Natural killer cell (primary cell): ENCODE results near the gene YPEL1. TPM values are rescaled to one million over a fixed set of nuclear protein-coding genes. Genes with fewer than 3 reads are reported as not detected.

Experiments used
- ATAC-seq, 3 donors: fragments of 150-1000 bp in 2 of 3; fragments of 200-7000 bp in 1 of 3; cut with Tn5 transposase; 1 replicate in 1 of 3; 2 replicates in 2 of 3; pipeline ENCODE4 v1.10.0; 2021; ENCODE audit warnings: mild to moderate bottlenecking in 2 of 3, moderate library complexity in 2 of 3
- DNase-seq, 2 donors: peaks; one replicate each; pipeline versions ENCODE4 v3.0.0 to v3.0.0-alpha.2; 2013 to 2021; ENCODE audit warnings: mixed read lengths in 1 of 2
- H3K27ac ChIP-seq: one replicate; pipeline ENCODE4 v1.5.1; 2013; ENCODE audit warnings: mild to moderate bottlenecking, low read length
- H3K27me3 ChIP-seq: one replicate; pipeline ENCODE4 v1.6.1; 2013; ENCODE audit warnings: low read length; ENCODE audit not compliant: control insufficient read depth, insufficient read depth
- H3K36me3 ChIP-seq: one replicate; pipeline ENCODE4 v1.6.1; 2013; ENCODE audit warnings: low read length; ENCODE audit not compliant: control insufficient read depth, insufficient read depth
- H3K4me1 ChIP-seq: one replicate; pipeline ENCODE4 v1.6.1; 2013; ENCODE audit warnings: low read length; ENCODE audit not compliant: control insufficient read depth, insufficient read depth
- H3K4me3 ChIP-seq: one replicate; pipeline ENCODE4 v1.5.1; 2013; ENCODE audit warnings: low read length
- H3K9me3 ChIP-seq: one replicate; pipeline ENCODE4 v1.6.1; 2013; ENCODE audit warnings: low read length; ENCODE audit not compliant: control insufficient read depth, insufficient read depth
- H3K27ac Mint-ChIP-seq, 2 donors: one replicate each; pipeline ENCODE4 v1.8.0; 2022; ENCODE audit warnings: mild to moderate bottlenecking in 2 of 2, mixed read lengths in 2 of 2, moderate library complexity in 1 of 2
- H3K27me3 Mint-ChIP-seq, 2 donors: one replicate each; pipeline ENCODE4 v1.8.0; 2022; ENCODE audit warnings: low read depth in 2 of 2, mixed read lengths in 2 of 2
- H3K36me3 Mint-ChIP-seq: one replicate; pipeline ENCODE4 v1.8.0; 2022; ENCODE audit warnings: mixed read lengths
- H3K4me1 Mint-ChIP-seq, 2 donors: one replicate each; pipeline ENCODE4 v1.8.0; 2022; ENCODE audit warnings: mixed read lengths in 2 of 2
- H3K4me3 Mint-ChIP-seq: one replicate; pipeline ENCODE4 v1.8.0; 2022; ENCODE audit warnings: mild to moderate bottlenecking, moderate library complexity, mixed read lengths
- H3K9me3 Mint-ChIP-seq, 2 donors: one replicate each; pipeline ENCODE4 v1.8.0; 2022; ENCODE audit warnings: mixed read lengths in 2 of 2
- WGBS: methylation state at CpG from one replicate; pipeline ENCODE4 v1.1.7; 2013; ENCODE audit warnings: missing lambda C conversion rate; ENCODE audit not compliant: insufficient coverage; 5-methylcytosine and 5-hydroxymethylcytosine counted together
- intact Hi-C: fragments of 100-400 bp; cut with micrococcal nuclease; formaldehyde crosslinking; loops from one replicate; pipeline ENCODE4 v1.14.2; 2022
- total RNA-seq, 4 donors: library from RNA; stranded (reverse); fragments of 120-200 nt in 1 of 4; gene quantifications; one replicate each; pipeline versions ENCODE4 v1.2.3 to v1.2.4, GENCODE V29; 2013 to 2022
- TF ChIP-seq, protein P1 (sequence below): fragments of 200-600 bp; IDR thresholded peaks from one replicate; pipeline ENCODE4 v1.8.0; 2022; ENCODE audit warnings: antibody characterized with exemption

The YPEL1 gene
- total RNA-seq, 3 donors from 2014 or later (not counting 1 experiment from before 2014, with no cell fraction given): 59.9 to 86.3 (median 68.8) TPM

DNA sequence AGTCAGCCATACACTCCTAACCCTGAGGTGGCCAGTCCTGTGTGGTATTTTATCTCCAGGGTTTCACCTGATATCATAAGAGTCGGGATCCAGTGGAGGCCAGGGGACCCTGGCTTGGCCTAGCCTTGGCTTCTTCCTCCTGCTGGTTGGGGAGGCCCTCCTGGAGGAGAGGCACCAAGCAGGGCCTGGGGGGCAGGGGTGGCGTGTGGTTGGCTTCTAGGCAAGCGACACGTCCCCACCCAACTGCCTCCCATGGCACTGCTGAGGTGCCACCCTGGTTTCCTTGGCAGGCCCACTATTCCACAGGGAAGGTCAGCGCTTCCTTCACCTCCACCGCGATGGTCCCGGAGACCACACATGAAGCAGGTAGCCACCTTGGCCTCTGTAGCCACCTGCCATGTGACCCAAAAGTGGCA is 49.4 kb downstream of the YPEL1 start:
- no peaks in the 10 kb centered on the region for H3K27me3 Mint-ChIP-seq
- H3K4me3 Mint-ChIP-seq: no peak overlapping the region
- TF ChIP-seq, protein P1, sequence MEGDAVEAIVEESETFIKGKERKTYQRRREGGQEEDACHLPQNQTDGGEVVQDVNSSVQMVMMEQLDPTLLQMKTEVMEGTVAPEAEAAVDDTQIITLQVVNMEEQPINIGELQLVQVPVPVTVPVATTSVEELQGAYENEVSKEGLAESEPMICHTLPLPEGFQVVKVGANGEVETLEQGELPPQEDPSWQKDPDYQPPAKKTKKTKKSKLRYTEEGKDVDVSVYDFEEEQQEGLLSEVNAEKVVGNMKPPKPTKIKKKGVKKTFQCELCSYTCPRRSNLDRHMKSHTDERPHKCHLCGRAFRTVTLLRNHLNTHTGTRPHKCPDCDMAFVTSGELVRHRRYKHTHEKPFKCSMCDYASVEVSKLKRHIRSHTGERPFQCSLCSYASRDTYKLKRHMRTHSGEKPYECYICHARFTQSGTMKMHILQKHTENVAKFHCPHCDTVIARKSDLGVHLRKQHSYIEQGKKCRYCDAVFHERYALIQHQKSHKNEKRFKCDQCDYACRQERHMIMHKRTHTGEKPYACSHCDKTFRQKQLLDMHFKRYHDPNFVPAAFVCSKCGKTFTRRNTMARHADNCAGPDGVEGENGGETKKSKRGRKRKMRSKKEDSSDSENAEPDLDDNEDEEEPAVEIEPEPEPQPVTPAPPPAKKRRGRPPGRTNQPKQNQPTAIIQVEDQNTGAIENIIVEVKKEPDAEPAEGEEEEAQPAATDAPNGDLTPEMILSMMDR: no peak
- DNase-seq: no peak
- H3K4me3 ChIP-seq: no peak overlapping the region
- H3K27ac ChIP-seq: no peak overlapping the region
- H3K9me3 Mint-ChIP-seq: no peaks in the 10 kb centered on the region
- peaks cover 50% of the 10 kb centered on the region for H3K36me3 ChIP-seq
- ATAC-seq: no peak
- intact Hi-C loops: no loop called here
- H3K36me3 Mint-ChIP-seq: no peaks in the 10 kb centered on the region
- H3K4me1 ChIP-seq: peaks cover 53% of the 10 kb centered on the region
- no peaks in the 10 kb centered on the region for H3K27me3 ChIP-seq
- H3K9me3 ChIP-seq: no peaks in the 10 kb centered on the region
- peaks cover 20 to 42% of the 10 kb centered on the region in 2 donors for H3K4me1 Mint-ChIP-seq
- H3K27ac Mint-ChIP-seq: no peak overlapping the region
- WGBS: 96% methylated on average over 8 of the region's 8 CpGs

DNA sequence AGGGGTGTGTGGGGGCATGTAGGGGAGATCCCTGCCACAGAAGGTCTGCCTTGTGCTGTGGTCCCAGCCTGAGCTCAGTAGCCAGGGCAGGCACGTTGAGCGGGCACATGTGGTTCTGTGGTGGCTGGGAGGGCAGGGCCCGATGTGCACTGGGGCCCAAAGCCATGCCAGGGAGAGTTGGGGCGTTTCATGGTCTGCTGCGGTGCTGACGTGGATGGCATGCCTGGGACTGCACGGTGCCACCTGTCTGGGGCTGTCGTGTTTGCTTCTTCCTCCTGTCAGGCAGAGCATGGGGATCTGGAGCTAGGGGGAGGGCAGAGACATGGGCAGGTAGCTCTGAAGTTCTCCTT is 50.5 kb downstream of the YPEL1 start:
- Mint-ChIP-seq H3K9me3 (no peaks in the 10 kb centered on the region), H3K4me1 (peaks cover 22 to 46% of the 10 kb centered on the region in 2 donors), H3K27ac (peak overlapping the region in 1 of 2 donors; percentile 20), H3K27me3 (no peaks in the 10 kb centered on the region), H3K36me3 (no peaks in the 10 kb centered on the region), H3K4me3 (no peak overlapping the region)
- no peaks in the 10 kb centered on the region for H3K27me3 ChIP-seq
- no peak overlapping the region for H3K27ac ChIP-seq
- H3K9me3 ChIP-seq: no peaks in the 10 kb centered on the region
- H3K4me1 ChIP-seq: peaks cover 53% of the 10 kb centered on the region
- TF ChIP-seq, protein P1: no peak
- ATAC-seq (no peak), DNase-seq (no peak)
- 97% methylated on average over 7 of the region's 8 CpGs for WGBS
- intact Hi-C loops: no loop called here
- peaks cover 51% of the 10 kb centered on the region for H3K36me3 ChIP-seq
- no peak overlapping the region for H3K4me3 ChIP-seq

DNA sequence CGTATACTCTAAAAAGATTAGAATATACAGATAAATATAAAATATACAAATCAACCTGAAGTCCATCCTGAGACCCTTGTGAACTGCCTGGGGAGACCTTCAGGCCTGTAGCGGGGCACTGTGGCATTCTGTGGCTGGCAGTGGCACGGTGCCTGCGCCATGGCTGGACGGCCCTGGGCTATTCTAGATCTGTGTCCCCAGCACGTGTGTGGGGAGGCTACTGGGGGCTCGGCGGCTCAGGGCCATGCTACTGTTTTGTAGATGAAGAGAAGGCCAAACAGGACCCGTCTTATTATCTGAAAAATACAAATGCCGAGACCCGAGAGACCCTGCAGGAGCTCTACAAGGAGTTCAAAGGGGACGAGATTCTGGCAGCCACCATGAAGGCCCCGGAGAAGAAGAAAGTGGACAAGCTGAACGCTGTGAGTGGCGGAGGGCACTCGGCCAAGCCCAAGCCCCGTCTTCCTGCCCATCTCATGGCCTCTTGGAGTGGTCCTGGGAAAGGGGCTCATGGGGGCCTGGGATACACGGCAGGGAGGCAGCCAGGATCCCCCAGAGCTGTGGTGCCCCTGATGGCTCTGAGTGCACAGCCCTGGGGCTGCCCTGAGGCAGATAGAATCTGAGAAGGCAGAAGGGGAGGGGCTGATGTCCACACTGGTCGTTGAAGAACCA is 51.0 kb downstream of the YPEL1 start:
- peaks cover 19 to 43% of the 10 kb centered on the region in 2 donors for H3K4me1 Mint-ChIP-seq
- no peaks in the 10 kb centered on the region for H3K27me3 Mint-ChIP-seq
- no peaks in the 10 kb centered on the region for H3K36me3 Mint-ChIP-seq
- 96% methylated on average over 18 of the region's 19 CpGs for WGBS
- TF ChIP-seq, protein P1: no peak
- Histone ChIP-seq H3K4me3 (no peak overlapping the region), H3K9me3 (no peaks in the 10 kb centered on the region), H3K27me3 (no peaks in the 10 kb centered on the region), H3K4me1 (peaks cover 53% of the 10 kb centered on the region), H3K27ac (no peak overlapping the region), H3K36me3 (peaks cover 51% of the 10 kb centered on the region)
- H3K4me3 Mint-ChIP-seq: no peak overlapping the region
- no peaks in the 10 kb centered on the region for H3K9me3 Mint-ChIP-seq
- DNase-seq: no peak
- peak overlapping the region in 1 of 2 donors; percentile 20 for H3K27ac Mint-ChIP-seq
- no peak for ATAC-seq
- intact Hi-C loops: no loop called here

DNA sequence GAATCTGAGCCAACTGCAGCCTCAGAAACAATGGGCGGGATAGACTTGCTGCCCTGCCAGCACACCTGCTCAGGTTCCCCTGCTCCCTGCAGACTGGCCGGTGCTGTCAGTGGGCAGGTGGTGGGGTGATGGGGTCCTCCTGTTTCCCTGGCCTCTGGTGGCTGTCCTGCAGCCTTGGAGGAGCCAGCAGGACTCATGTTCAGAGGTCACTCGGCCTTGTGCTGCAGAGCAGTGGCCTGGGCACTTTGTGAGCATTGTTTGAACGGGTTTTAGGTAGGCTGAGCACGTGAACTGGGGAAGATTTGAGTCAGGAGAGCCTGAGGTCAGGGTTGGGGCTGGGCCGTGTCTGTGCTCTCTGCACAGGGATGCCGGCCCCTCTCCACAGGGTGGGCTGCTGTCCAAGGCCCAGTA is 52.2 kb downstream of the YPEL1 start:
- Mint-ChIP-seq H3K4me3 (no peak overlapping the region), H3K36me3 (no peaks in the 10 kb centered on the region), H3K9me3 (no peaks in the 10 kb centered on the region), H3K4me1 (peaks cover 20 to 36% of the 10 kb centered on the region in 2 donors), H3K27me3 (no peaks in the 10 kb centered on the region), H3K27ac (peak overlapping the region in 1 of 2 donors; percentile 44)
- peaks cover 51% of the 10 kb centered on the region for H3K36me3 ChIP-seq
- ATAC-seq (no peak), DNase-seq (no peak)
- no peak overlapping the region for H3K27ac ChIP-seq
- H3K27me3 ChIP-seq: no peaks in the 10 kb centered on the region
- H3K4me1 ChIP-seq: peaks cover 52% of the 10 kb centered on the region
- intact Hi-C loops: no loop called here
- WGBS: 96% methylated on average over 7 of the region's 7 CpGs
- TF ChIP-seq, protein P1: no peak
- no peak overlapping the region for H3K4me3 ChIP-seq
- H3K9me3 ChIP-seq: no peaks in the 10 kb centered on the region
